Measurements from ENCODE around the gene HSPA12A.
A peak's percentile ranks its signal among the peaks of the same experiment; 100 is the strongest.

DNA sequence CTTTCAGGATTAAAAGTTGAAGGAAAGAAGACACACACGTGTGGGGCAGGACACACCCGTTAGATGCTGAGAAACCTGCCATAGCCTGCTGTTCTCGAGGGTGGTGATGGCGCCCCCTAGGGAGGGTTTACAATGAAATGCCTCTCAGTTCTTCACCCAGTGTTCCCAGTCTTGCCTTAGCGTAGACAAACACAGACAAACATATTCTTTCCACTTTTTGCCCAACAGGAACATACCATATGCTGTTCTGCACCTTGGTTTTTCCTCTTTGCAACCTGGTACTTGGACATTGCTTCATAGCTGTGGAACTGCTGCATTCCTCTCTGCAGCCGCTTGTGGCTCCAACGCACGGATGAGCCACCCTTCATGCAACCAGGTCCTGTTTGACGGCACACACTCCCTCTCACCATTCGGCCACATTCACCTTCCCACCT lies 23.3 kb upstream of the HSPA12A start:
- TF ChIP-seq, protein P1, sequence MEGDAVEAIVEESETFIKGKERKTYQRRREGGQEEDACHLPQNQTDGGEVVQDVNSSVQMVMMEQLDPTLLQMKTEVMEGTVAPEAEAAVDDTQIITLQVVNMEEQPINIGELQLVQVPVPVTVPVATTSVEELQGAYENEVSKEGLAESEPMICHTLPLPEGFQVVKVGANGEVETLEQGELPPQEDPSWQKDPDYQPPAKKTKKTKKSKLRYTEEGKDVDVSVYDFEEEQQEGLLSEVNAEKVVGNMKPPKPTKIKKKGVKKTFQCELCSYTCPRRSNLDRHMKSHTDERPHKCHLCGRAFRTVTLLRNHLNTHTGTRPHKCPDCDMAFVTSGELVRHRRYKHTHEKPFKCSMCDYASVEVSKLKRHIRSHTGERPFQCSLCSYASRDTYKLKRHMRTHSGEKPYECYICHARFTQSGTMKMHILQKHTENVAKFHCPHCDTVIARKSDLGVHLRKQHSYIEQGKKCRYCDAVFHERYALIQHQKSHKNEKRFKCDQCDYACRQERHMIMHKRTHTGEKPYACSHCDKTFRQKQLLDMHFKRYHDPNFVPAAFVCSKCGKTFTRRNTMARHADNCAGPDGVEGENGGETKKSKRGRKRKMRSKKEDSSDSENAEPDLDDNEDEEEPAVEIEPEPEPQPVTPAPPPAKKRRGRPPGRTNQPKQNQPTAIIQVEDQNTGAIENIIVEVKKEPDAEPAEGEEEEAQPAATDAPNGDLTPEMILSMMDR (IDR thresholded peaks at IDR 0.05), result peak in 2 of 4 experiments; percentile 11 to 21
- TF ChIP-seq POLR2A (IDR thresholded peaks at IDR 0.05), result no peak

Data from sigmoid colon (tissue), 3 donors.